Stimulated activated CD8-positive, alpha-beta memory T cell treated with anti-CD3 and anti-CD28 coated beads, Interleukin-7, amount 100 ng/mL, for 4 hours (primary cell): ENCODE measurements around the gene SLC9A5.

Source experiments
- DNase-seq, 2 donors: peaks; one replicate each; pipeline ENCODE4 v3.0.0-alpha.2; 2020; ENCODE audit warnings: low read depth in 2 of 2

Gene SLC9A5

DNA sequence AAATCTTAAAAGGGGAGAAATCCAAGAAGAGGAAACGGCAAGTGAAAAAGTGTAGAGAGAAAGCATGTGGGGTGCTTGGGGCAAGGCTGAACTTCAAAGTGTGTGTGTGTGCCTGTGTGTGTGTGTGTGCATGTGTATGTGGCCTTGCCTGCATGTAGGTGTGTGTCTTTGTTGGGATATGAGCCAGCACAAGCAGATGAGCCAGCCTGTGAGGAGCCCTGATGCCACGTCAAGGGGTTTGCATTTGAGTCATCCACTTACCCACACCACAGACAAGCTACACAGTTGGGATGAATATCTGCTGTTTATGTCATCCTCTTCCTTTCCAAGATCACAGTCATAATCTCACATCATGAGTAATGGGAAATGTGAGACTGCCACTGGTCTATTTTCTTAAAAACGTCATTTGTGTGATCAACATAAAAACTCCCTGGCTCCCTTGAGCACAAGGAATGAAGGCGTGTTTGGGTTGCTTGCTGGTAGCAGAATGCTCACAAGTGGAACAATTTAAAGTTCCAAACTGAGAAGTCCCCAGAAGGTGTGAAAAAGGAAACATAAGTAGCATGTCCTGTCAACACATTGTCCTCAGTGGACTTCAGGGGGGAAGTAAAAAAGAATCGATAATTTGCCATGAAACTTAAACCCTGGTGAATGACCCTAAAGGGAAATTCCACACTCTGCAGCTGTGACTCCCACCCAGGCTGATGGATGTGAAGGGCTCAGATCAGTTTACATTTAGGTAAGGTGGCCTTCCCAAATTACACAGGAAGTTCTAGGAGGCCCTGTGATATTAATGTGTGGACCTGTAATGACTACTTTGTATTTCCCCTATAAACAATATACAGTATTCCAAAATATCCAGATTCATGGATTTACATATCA, 63.1 kb downstream of the SLC9A5 start:
- peak; percentile 49 to 62 for DNase-seq

DNA sequence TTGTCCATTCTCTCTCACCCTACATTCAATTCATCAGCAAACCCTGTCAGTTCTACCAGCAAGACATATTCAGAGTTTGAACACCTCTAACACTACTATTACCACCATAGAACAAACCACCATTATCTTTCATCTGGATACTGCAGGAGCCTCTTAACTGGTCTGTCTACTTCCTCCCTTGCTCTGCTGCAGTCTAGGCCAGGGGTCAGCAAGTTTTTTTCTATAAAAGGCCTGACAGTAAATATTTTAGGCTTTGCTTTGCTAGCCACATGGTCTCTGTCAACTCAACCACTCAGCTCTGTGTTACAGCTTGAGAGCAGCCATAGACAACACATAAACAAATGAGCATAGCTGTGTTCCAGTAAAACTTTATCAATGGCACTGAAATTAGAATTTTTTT, 63.9 kb downstream of the SLC9A5 start:
- no peak for DNase-seq

DNA sequence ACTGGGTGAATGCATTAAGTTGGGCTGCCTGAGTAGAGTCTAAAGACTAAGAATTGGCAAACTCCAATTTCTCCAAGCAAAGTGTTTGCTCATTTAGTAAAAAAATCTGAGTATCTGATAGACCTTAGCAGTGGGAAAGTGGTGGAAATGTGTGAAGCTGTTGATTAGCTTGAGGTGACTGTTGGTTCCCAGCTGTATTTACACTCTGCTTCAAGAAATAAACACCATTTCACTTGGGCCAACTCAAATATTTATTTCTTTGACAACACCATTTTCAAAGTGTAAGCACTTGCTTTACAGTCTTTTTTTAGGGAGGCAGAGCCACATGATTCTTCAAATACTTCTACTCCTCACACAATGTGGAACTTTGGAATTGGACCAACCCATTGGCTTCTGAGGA, 69.1 kb downstream of the SLC9A5 start:
- no peak for DNase-seq
